KMS-11 (cell line): ENCODE measurements around the gene TDRD9.

Source experiments
- H2AFZ ChIP-seq: fragments of 200-600 bp; sonication (generic); 2 replicates; pipeline ENCODE4 v1.6.1; 2016; ENCODE audit warnings: antibody characterized with exemption, mixed run types, low read depth
- H3K27ac ChIP-seq: fragments of 200-600 bp; sonication (generic); 2 replicates; pipeline ENCODE4 v1.6.1; 2016; ENCODE audit warnings: mild to moderate bottlenecking, mixed run types
- H3K27me3 ChIP-seq: fragments of 200-600 bp; sonication (generic); 2 replicates; pipeline ENCODE4 v1.6.1; 2017; ENCODE audit warnings: mild to moderate bottlenecking, low read depth, mixed run types, moderate library complexity; ENCODE audit not compliant: insufficient read depth
- H3K36me3 ChIP-seq: fragments of 200-600 bp; sonication (generic); 2 replicates; pipeline ENCODE4 v1.6.1; 2017; ENCODE audit warnings: mild to moderate bottlenecking, mixed run types; ENCODE audit not compliant: insufficient read depth
- H3K4me1 ChIP-seq: fragments of 200-600 bp; sonication (generic); 2 replicates; pipeline ENCODE4 v1.6.1; 2016; ENCODE audit warnings: mild to moderate bottlenecking, low read depth, mixed run types; ENCODE audit not compliant: poor library complexity, severe bottlenecking
- H3K4me2 ChIP-seq: fragments of 200-600 bp; sonication (generic); 2 replicates; pipeline ENCODE4 v1.7.0; 2016; ENCODE audit warnings: mild to moderate bottlenecking, mixed run types
- H3K4me3 ChIP-seq: fragments of 200-600 bp; sonication (generic); IDR thresholded peaks from 2 replicates; pipeline ENCODE4 v1.6.1; 2017; ENCODE audit warnings: low read depth, low read length, mixed read lengths; ENCODE audit not compliant: insufficient read depth
- H3K79me2 ChIP-seq: fragments of 200-600 bp; sonication (generic); 2 replicates; pipeline ENCODE4 v1.6.1; 2016; ENCODE audit warnings: low read depth, mixed run types; ENCODE audit not compliant: insufficient read depth
- H3K9ac ChIP-seq: fragments of 200-600 bp; sonication (generic); 2 replicates; pipeline ENCODE4 v1.6.1; 2016; ENCODE audit warnings: mild to moderate bottlenecking, mixed run types
- H4K20me1 ChIP-seq: fragments of 200-600 bp; sonication (generic); 2 replicates; pipeline ENCODE4 v1.6.1; 2016; ENCODE audit warnings: mild to moderate bottlenecking, mixed run types; ENCODE audit not compliant: insufficient read depth
- TF ChIP-seq, protein P1 (sequence below): fragments of 200-600 bp; sonication (generic); conservative IDR thresholded peaks from 2 replicates; pipeline ENCODE4 v1.6.1; 2017; ENCODE audit warnings: low read depth, mild to moderate bottlenecking, antibody characterized with exemption, low read length, moderate library complexity, mixed read lengths

The TDRD9 gene

DNA sequence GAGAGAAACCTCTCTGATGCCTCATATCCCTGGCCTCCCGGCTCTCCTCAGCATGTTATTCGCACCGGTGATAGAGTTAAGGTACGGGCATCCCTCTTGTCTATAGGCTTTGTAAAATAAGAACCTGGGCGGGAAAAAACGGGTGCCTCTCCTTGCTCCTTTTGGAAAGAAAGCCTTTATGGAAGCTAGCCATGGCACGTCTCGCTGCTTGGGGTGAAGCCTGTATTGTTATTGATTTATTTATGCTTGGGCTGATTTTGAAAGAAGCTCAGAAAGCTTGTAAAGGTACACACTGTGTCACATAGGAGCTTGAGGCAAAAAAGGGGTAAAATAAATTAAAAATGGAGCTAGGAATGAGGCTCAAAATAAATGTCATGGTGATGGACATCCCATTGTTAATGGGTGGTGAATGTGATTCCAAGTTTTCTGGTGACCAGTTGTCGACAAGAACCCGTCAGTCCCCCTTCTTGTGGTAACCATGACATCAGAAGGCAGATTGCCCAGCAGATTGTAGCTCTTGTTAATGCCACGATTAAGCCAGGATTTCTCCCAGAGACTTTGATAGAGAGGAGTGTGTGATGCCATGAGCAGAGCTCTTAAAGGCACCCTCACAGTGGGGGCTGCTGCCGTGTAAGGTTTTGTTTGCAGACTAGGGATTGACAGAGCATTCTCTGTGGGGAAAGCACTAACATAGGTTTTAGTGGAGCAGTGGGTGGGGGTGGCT lies 106.9 kb downstream of the TDRD9 start:
- no peak overlapping the region for H2AFZ ChIP-seq
- no peaks in the 10 kb centered on the region for H3K4me1 ChIP-seq
- no peaks in the 10 kb centered on the region for H3K36me3 ChIP-seq
- no peaks in the 10 kb centered on the region for H4K20me1 ChIP-seq
- no peaks in the 10 kb centered on the region for H3K79me2 ChIP-seq
- no peak overlapping the region for H3K4me3 ChIP-seq
- H3K4me2 ChIP-seq = no peak overlapping the region
- TF ChIP-seq, protein P1, sequence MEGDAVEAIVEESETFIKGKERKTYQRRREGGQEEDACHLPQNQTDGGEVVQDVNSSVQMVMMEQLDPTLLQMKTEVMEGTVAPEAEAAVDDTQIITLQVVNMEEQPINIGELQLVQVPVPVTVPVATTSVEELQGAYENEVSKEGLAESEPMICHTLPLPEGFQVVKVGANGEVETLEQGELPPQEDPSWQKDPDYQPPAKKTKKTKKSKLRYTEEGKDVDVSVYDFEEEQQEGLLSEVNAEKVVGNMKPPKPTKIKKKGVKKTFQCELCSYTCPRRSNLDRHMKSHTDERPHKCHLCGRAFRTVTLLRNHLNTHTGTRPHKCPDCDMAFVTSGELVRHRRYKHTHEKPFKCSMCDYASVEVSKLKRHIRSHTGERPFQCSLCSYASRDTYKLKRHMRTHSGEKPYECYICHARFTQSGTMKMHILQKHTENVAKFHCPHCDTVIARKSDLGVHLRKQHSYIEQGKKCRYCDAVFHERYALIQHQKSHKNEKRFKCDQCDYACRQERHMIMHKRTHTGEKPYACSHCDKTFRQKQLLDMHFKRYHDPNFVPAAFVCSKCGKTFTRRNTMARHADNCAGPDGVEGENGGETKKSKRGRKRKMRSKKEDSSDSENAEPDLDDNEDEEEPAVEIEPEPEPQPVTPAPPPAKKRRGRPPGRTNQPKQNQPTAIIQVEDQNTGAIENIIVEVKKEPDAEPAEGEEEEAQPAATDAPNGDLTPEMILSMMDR = no peak
- no peak overlapping the region for H3K9ac ChIP-seq
- H3K27ac ChIP-seq = no peak overlapping the region
- H3K27me3 ChIP-seq = no peaks in the 10 kb centered on the region

DNA sequence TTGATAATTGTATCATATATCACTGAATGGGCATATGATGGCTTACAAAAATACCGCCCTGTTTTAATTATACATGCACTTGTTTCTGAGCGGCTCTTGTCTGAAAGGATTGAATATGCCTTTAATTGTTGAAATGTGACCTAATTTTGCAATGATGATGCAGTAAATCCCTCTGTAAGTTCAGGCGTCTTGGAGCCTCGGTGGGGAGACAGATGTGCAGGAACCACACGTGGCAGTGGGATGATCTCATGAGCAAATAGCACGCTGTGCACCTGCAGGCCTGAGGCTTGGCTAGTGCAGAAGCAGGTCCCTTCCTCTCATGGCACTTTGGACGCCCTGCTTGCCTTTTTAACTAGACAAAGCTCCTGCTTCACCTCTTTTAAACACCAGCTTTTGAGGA lies 108.0 kb downstream of the TDRD9 start:
- H3K4me1 ChIP-seq = no peaks in the 10 kb centered on the region
- H3K9ac ChIP-seq = no peak overlapping the region
- TF ChIP-seq, protein P1 = no peak
- no peaks in the 10 kb centered on the region for H3K36me3 ChIP-seq
- H2AFZ ChIP-seq = no peak overlapping the region
- no peaks in the 10 kb centered on the region for H3K27me3 ChIP-seq
- no peaks in the 10 kb centered on the region for H4K20me1 ChIP-seq
- no peak overlapping the region for H3K4me3 ChIP-seq
- H3K79me2 ChIP-seq = no peaks in the 10 kb centered on the region
- no peak overlapping the region for H3K27ac ChIP-seq
- H3K4me2 ChIP-seq = no peak overlapping the region

DNA sequence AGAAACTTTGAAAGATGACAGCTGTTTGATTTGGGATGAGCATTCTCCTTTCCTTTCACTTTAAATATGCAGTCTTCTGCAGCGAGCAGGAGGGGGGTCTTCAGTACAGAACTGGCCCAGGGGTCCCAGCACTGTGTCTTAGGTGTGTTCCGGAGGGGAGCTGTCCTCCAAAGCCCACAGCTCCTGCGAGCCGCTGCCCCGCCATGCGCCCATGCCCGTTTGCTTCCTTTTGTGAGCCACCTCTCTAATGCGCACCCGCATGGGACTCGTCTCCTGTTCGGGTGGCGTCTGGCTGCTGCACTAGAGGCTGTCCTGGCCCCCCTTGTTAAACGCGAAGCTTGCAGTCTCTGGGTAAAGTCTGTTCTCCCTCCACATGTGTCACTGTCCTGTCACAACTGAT lies 108.8 kb downstream of the TDRD9 start:
- TF ChIP-seq, protein P1 = no peak
- Histone ChIP-seq H3K4me1 (no peaks in the 10 kb centered on the region), H3K9ac (no peak overlapping the region), H2AFZ (no peak overlapping the region), H3K36me3 (no peaks in the 10 kb centered on the region), H3K79me2 (no peaks in the 10 kb centered on the region), H3K27me3 (no peaks in the 10 kb centered on the region), H4K20me1 (no peaks in the 10 kb centered on the region), H3K4me2 (no peak overlapping the region), H3K4me3 (no peak overlapping the region), H3K27ac (no peak overlapping the region)

DNA sequence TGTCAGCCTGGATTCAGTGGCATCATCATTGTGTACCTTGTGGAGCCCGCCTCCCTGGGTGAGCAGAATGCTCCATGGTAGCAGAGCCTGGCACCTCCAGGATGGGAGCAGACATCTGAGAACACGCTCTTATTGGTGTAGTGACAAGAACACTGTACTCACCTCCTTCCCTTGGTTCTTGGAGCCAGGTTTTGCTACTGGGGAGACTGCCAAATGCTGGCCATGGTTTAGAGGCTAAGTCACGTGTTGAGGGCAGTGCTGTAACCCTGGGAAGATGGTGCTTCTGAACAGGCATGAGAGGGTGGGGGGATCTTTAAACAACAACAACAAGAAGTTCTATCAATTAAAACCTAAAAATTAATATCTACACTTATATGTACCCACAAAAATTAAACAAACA lies 109.6 kb downstream of the TDRD9 start:
- Histone ChIP-seq H3K9ac (no peak overlapping the region), H3K4me2 (no peak overlapping the region)
- TF ChIP-seq, protein P1 = no peak

More for the DNA sequence above, 109.6 kb downstream of the TDRD9 start:
- H3K4me1 ChIP-seq = no peaks in the 10 kb centered on the region
- no peaks in the 10 kb centered on the region for H3K27me3 ChIP-seq
- no peaks in the 10 kb centered on the region for H4K20me1 ChIP-seq
- H3K79me2 ChIP-seq = no peaks in the 10 kb centered on the region
- H3K27ac ChIP-seq = no peak overlapping the region
- H3K36me3 ChIP-seq = no peaks in the 10 kb centered on the region
- H3K4me3 ChIP-seq = no peak overlapping the region
- H2AFZ ChIP-seq = no peak overlapping the region
